Heart left ventricle (tissue), 16 donors: Measurements from ENCODE around the gene DNAH1. TPM values are rescaled to one million over a fixed set of nuclear protein-coding genes. Genes with fewer than 3 reads are reported as not detected.

Experiments used
- ATAC-seq, 4 donors: fragments of 200-7000 bp; cut with Tn5 transposase; one replicate each; pipeline ENCODE4 v1.9.1; 2020 to 2022; ENCODE audit warnings: moderate library complexity in 4 of 4, mild to moderate bottlenecking in 3 of 4, moderate number of reproducible peaks in 1 of 4
- DNase-seq, 5 donors: peaks; one replicate each; pipeline ENCODE4 v3.0.0-alpha.2; 2020
- H3K27ac ChIP-seq, 12 donors: fragments of 200-600 bp; sonication (generic) in 4 of 12; one replicate each; pipeline versions ENCODE4 v1.5.0 to v1.8.0; 2016 to 2022; ENCODE audit warnings: mild to moderate bottlenecking in 2 of 12
- H3K27me3 ChIP-seq, 9 donors: fragments of 200-600 bp; sonication (generic) in 2 of 9; one replicate each; pipeline versions ENCODE4 v1.5.1 to v1.8.0; 2016 to 2022; ENCODE audit warnings: mild to moderate bottlenecking in 3 of 9
- H3K36me3 ChIP-seq, 9 donors: fragments of 200-600 bp; sonication (generic) in 2 of 9; one replicate each; pipeline versions ENCODE4 v1.5.0 to v1.8.0; 2018 to 2022; ENCODE audit warnings: mild to moderate bottlenecking in 2 of 9
- H3K4me1 ChIP-seq, 12 donors: fragments of 200-600 bp; sonication (generic) in 4 of 12; one replicate each; pipeline versions ENCODE4 v1.5.0 to v1.8.0; 2016 to 2022; ENCODE audit warnings: mild to moderate bottlenecking in 3 of 12
- H3K4me3 ChIP-seq, 12 donors: fragments of 200-600 bp; sonication (generic) in 4 of 12; one replicate each; pipeline versions ENCODE4 v1.5.0 to v1.8.0; 2017 to 2022; ENCODE audit warnings: mild to moderate bottlenecking in 9 of 12, moderate library complexity in 4 of 12
- H3K9me3 ChIP-seq, 12 donors: fragments of 200-600 bp; sonication (generic) in 4 of 12; one replicate each; pipeline versions ENCODE4 v1.5.0 to v1.8.0; 2016 to 2022; ENCODE audit warnings: mild to moderate bottlenecking in 1 of 12
- POLR2A ChIP-seq, 2 donors: fragments of 450-650 bp; IDR thresholded peaks; one replicate each; pipeline ENCODE4 v1.6.1; 2017; ENCODE audit warnings: antibody characterized with exemption in 2 of 2, mild to moderate bottlenecking in 2 of 2, moderate library complexity in 2 of 2
- WGBS, 4 donors: extraction: QIAGEN DNeasy Blood & Tissue Kit in 2 of 4; methylation state at CpG; one replicate each; pipeline versions ENCODE4 v1.1.5 to v1.1.7; 2013 to 2018; 5-methylcytosine and 5-hydroxymethylcytosine counted together
- intact Hi-C, 10 donors: fragments of 100-400 bp; cut with DNase I; formaldehyde crosslinking; loops; one replicate each; pipeline versions ENCODE4 v1.11.1 to v1.14.2; 2022
- polyA plus RNA-seq, 2 donors: library from polyadenylated mRNA; stranded (reverse); fragments of 200-250 nt; gene quantifications; one replicate each; pipeline ENCODE4 v1.2.3, GENCODE V29; 2013
- total RNA-seq, 9 donors: library from RNA; depleted of rRNA in 2 of 9; stranded (reverse); fragments of >200 nt in 2 of 9; fragmentation: NEBNext Ultra II Directional in 3 of 9; extraction: Animal tissue kit (Norgen Biotek cat#: 25700) in 3 of 9; gene quantifications; one replicate each; pipeline versions ENCODE4 v1.1.0 to v1.2.4, GENCODE V29; 2016 to 2023
- TF ChIP-seq, protein P1 (sequence below), 12 donors: fragments of 200-600 bp; sonication (generic) in 4 of 12; IDR thresholded peaks; one replicate each; pipeline versions ENCODE4 v1.5.0 to v1.8.0; 2018 to 2022; ENCODE audit warnings: antibody characterized with exemption in 12 of 12, mild to moderate bottlenecking in 5 of 12
- donor health status: ischemic (EF 13 %, LVEDD 7.1; RV severe dilation, severe dysfunction).
- donor health status: healthy with polysubstance abuse.
- donor health status: DM: no; HTN: yes; CAD: no.
- donor health status: DM: no; HTN: no; CAD: no.
- donor health status: ischemic (EF 25% LVEDD 6.9; RV normal size, moderate dysfunction).
- donor health status: ischemic (EF 25% LVEDD 5.7; RV mildly dilated, moderate dysfunction).
- donor health status: healthy.
- donor health status: DM: yes; HTN: yes; CAD: no.
- donor health status: ischemic (EF 35%, LVEDD 5.7; RV mildly dilated, moderate dysfunction).
- donor health status: nonischemic (EF 11% LVEDD 7.7; RV severe dilation, severe dysfunction).
- donor health status: DM: yes; HTN: yes; CAD: no.
- donor health status: PGD.
- donor health status: ischemic (EF 29% LVEDD 5.4; RV normal size, mild dysfunction).
- donor health status: nonischemic (EF 23%, LVEDD 6.1; RV moderate dilation, normal function).

Gene DNAH1
- total and polyA plus RNA-seq, 11 donors: 0.95 to 6.6 (median 2.8) TPM

GRCh38 chr3:52359116-52359855 lies 43.2 kb downstream of the DNAH1 start:
- H3K27ac ChIP-seq: no peak overlapping the region
- no peaks in the 10 kb centered on the region for H3K9me3 ChIP-seq
- H3K4me1 ChIP-seq: no peaks in the 10 kb centered on the region
- no peaks in the 10 kb centered on the region for H3K27me3 ChIP-seq
- peaks cover 0 to 85% (median 27%) of the 10 kb centered on the region in 9 donors for H3K36me3 ChIP-seq
- peak in 1 of 5 donors; percentile 31 for DNase-seq
- WGBS, 4 donors: 87 to 94% (median 91%) methylated on average over 11 to 12 of the region's 12 CpGs
- no peak overlapping the region for H3K4me3 ChIP-seq
- TF ChIP-seq, protein P1, sequence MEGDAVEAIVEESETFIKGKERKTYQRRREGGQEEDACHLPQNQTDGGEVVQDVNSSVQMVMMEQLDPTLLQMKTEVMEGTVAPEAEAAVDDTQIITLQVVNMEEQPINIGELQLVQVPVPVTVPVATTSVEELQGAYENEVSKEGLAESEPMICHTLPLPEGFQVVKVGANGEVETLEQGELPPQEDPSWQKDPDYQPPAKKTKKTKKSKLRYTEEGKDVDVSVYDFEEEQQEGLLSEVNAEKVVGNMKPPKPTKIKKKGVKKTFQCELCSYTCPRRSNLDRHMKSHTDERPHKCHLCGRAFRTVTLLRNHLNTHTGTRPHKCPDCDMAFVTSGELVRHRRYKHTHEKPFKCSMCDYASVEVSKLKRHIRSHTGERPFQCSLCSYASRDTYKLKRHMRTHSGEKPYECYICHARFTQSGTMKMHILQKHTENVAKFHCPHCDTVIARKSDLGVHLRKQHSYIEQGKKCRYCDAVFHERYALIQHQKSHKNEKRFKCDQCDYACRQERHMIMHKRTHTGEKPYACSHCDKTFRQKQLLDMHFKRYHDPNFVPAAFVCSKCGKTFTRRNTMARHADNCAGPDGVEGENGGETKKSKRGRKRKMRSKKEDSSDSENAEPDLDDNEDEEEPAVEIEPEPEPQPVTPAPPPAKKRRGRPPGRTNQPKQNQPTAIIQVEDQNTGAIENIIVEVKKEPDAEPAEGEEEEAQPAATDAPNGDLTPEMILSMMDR (IDR thresholded peaks at IDR 0.05): no peak
- TF ChIP-seq POLR2A (IDR thresholded peaks at IDR 0.05): no peak
- ATAC-seq: no peak
- intact Hi-C loops: no loop called here

- Histone ChIP-seq H3K27ac (no peak overlapping the region), H3K27me3 (no peaks in the 10 kb centered on the region), H3K9me3 (no peaks in the 10 kb centered on the region), H3K4me3 (no peak overlapping the region), H3K36me3 (peaks cover 0 to 85% (median 35%) of the 10 kb centered on the region in 9 donors), H3K4me1 (no peaks in the 10 kb centered on the region)
- 84 to 92% (median 89%) methylated on average over 6 to 9 of the region's 9 CpGs for WGBS, 4 donors
- intact Hi-C loops: no loop called here
- TF ChIP-seq, protein P1 (IDR thresholded peaks at IDR 0.05): no peak
- TF ChIP-seq POLR2A (IDR thresholded peaks at IDR 0.05): no peak
- DNase-seq: peak in 1 of 5 donors; percentile 38
- ATAC-seq: no peak
Measured at GRCh38 chr3:52361011-52361410, 44.9 kb downstream of the DNAH1 start.

- no peak for ATAC-seq
- Histone ChIP-seq H3K4me3 (no peak overlapping the region), H3K27me3 (no peaks in the 10 kb centered on the region), H3K4me1 (no peaks in the 10 kb centered on the region), H3K36me3 (peaks cover 0 to 87% (median 35%) of the 10 kb centered on the region in 9 donors), H3K9me3 (no peaks in the 10 kb centered on the region), H3K27ac (no peak overlapping the region)
- intact Hi-C loops: no loop called here
- DNase-seq: no peak
- TF ChIP-seq POLR2A (IDR thresholded peaks at IDR 0.05): no peak
- TF ChIP-seq, protein P1 (IDR thresholded peaks at IDR 0.05): no peak
- WGBS, 4 donors: 95 to 98% (median 96%) methylated on average over 12 to 13 of the region's 13 CpGs
Measured at GRCh38 chr3:52361454-52361853, 45.3 kb downstream of the DNAH1 start.

GRCh38 chr3:52361898-52362297 lies 45.8 kb downstream of the DNAH1 start:
- 87 to 100% (median 88%) methylated on average over 1 to 4 of the region's 4 CpGs for WGBS, 4 donors
- ATAC-seq: no peak
- Histone ChIP-seq H3K36me3 (peaks cover 0 to 91% (median 35%) of the 10 kb centered on the region in 9 donors), H3K4me3 (no peak overlapping the region), H3K9me3 (no peaks in the 10 kb centered on the region), H3K4me1 (no peaks in the 10 kb centered on the region), H3K27ac (no peak overlapping the region), H3K27me3 (no peaks in the 10 kb centered on the region)
- no peak for DNase-seq
- intact Hi-C loops: no loop called here
- TF ChIP-seq, protein P1 (IDR thresholded peaks at IDR 0.05): no peak
- TF ChIP-seq POLR2A (IDR thresholded peaks at IDR 0.05): no peak
